HepG2 (cell line): Measurements from ENCODE around the gene GATD1. TPM values are rescaled to one million over a fixed set of nuclear protein-coding genes. Genes with fewer than 3 reads are reported as not detected.

Experiments
- ATF7-NPFF ChIP-seq: sonication (generic); formaldehyde crosslinking; IDR thresholded peaks from 2 replicates; pipeline ENCODE4 v1.8.1; 2023; ENCODE audit warnings: mild to moderate bottlenecking, low read depth, missing genetic modification reagents, moderate library complexity
- DBP ChIP-seq: sonication (generic); formaldehyde crosslinking; IDR thresholded peaks from 2 replicates; pipeline ENCODE4 v1.4.0; 2020; ENCODE audit warnings: missing genetic modification reagents; ENCODE audit errors: not compliant biosample characterization
- GLMP ChIP-seq: sonication (generic); formaldehyde crosslinking; IDR thresholded peaks from 2 replicates; pipeline ENCODE4 v1.9.0; 2021; ENCODE audit warnings: missing genetic modification reagents, mild to moderate bottlenecking, borderline replicate concordance
- GRHL1 ChIP-seq: sonication (generic); formaldehyde crosslinking; conservative IDR thresholded peaks from 2 replicates; pipeline ENCODE4 v1.8.0; 2022; ENCODE audit warnings: missing genetic modification reagents
- MAZ ChIP-seq, 2 experiments: sonication (generic) in 1 of 2; formaldehyde crosslinking in 1 of 2; IDR thresholded peaks; 2 replicates each; pipeline versions ENCODE4 v1.5.0 to v1.6.1; 2012 to 2020; ENCODE audit warnings: low read depth in 2 of 2, mild to moderate bottlenecking in 2 of 2, borderline replicate concordance in 1 of 2, improper control_type of control experiment in 1 of 2, low read length in 1 of 2, missing genetic modification reagents in 1 of 2, moderate library complexity in 1 of 2
- NCOA5 ChIP-seq: sonication (generic); formaldehyde crosslinking; IDR thresholded peaks from 2 replicates; pipeline ENCODE4 v1.4.0; 2020; ENCODE audit warnings: missing genetic modification reagents
- PHB2 ChIP-seq: fragments of 450-650 bp; IDR thresholded peaks from 2 replicates; pipeline ENCODE4 v1.6.1; 2018; ENCODE audit not compliant: partially characterized antibody
- PHF20 ChIP-seq: sonication (generic); formaldehyde crosslinking; IDR thresholded peaks from 2 replicates; pipeline ENCODE4 v1.5.0; 2020; ENCODE audit warnings: mild to moderate bottlenecking, missing genetic modification reagents
- PHF5A ChIP-seq: IDR thresholded peaks from one replicate; pipeline ENCODE4 v1.6.1; 2018; ENCODE audit warnings: low read depth, missing genetic modification reagents; ENCODE audit not compliant: unreplicated experiment
- SALL1 ChIP-seq: sonication (generic); formaldehyde crosslinking; IDR thresholded peaks from 2 replicates; pipeline ENCODE4 v1.8.0; 2022; ENCODE audit warnings: mild to moderate bottlenecking, missing genetic modification reagents
- SIX1 ChIP-seq: sonication (generic); formaldehyde crosslinking; IDR thresholded peaks from 2 replicates; pipeline ENCODE4 v1.4.0; 2020; ENCODE audit warnings: missing genetic modification reagents, borderline replicate concordance
- SRSF1 ChIP-seq: fragments of 200-400 bp; formaldehyde crosslinking; optimal IDR thresholded peaks from 2 replicates; pipeline ENCODE3; 2017; ENCODE audit warnings: mild to moderate bottlenecking, low read depth, low read length, moderate library complexity
- TFAP4 ChIP-seq: sonication (generic); IDR thresholded peaks from 2 replicates; pipeline ENCODE4 v1.6.1; 2016; ENCODE audit warnings: low read depth, borderline replicate concordance
- ZFP82 ChIP-seq: sonication (generic); formaldehyde crosslinking; IDR thresholded peaks from 2 replicates; pipeline ENCODE4 v1.5.1; 2020; ENCODE audit warnings: mild to moderate bottlenecking, missing genetic modification reagents, borderline replicate concordance
- ZNF383 ChIP-seq: sonication (generic); formaldehyde crosslinking; IDR thresholded peaks from 2 replicates; pipeline ENCODE4 v1.4.0; 2020; ENCODE audit warnings: missing genetic modification reagents, mild to moderate bottlenecking, borderline replicate concordance
- ZNF547 ChIP-seq: sonication (generic); formaldehyde crosslinking; IDR thresholded peaks from 2 replicates; pipeline ENCODE4 v1.5.1; 2020; ENCODE audit warnings: mild to moderate bottlenecking, missing genetic modification reagents
- ZNF639 ChIP-seq: conservative IDR thresholded peaks from 2 replicates; pipeline ENCODE4 v1.6.1; 2018; ENCODE audit warnings: missing genetic modification reagents
- polyA plus RNA-seq, 8 experiments: library from polyadenylated mRNA; depleted of rRNA in 3 of 8; stranded (reverse) in 7 of 8; unstranded in 1 of 8; fragments of >200 nt; fragmentation: Illumina TruSeq in 4 of 8; extraction: Trizol in 4 of 8; gene quantifications; 2 replicates each; pipeline versions ENCODE4 v1.2.1 to v1.2.3, GENCODE V29; 2011 to 2016; ENCODE audit warnings: low read depth in 4 of 8, missing spikeins in 1 of 8, mixed read lengths in 1 of 8; ENCODE audit not compliant: insufficient read depth in 1 of 8
- total RNA-seq, 5 experiments: library from RNA; depleted of rRNA; stranded (reverse); fragments of >200 nt; fragmentation: Illumina TruSeq; extraction: Trizol; gene quantifications; 2 replicates each; pipeline ENCODE4 v1.2.3, GENCODE V29; 2016; ENCODE audit warnings: low read depth in 1 of 5

Gene GATD1
- total and polyA plus RNA-seq, 2 of the 13 experiments (the other 11 are each of a cell fraction or from before 2014, with no cell fraction given), result 31.3 to 60.5 TPM

GRCh38 chr11:819943-820649, 42.8 kb upstream of the GATD1 start (continued):
- TF ChIP-seq GLMP (CRISPR knock-in tag), result no peak
- TF ChIP-seq ZNF639 (CRISPR knock-in tag), result no peak
- TF ChIP-seq PHF20, result no peak
- TF ChIP-seq SALL1 (CRISPR knock-in tag), result 0 out of 2 replicates have a peak, but pooled peaks have one; percentile 17
- TF ChIP-seq PHF5A (CRISPR knock-in tag), result no peak
- no peak for TF ChIP-seq MAZ (IDR thresholded peaks at IDR 0.05; ENCODE audit: borderline replicate concordance, low read depth, low read length)
- TF ChIP-seq MAZ (CRISPR knock-in tag; IDR thresholded peaks at IDR 0.05; ENCODE audit: low read depth), result no peak; the same call in 1 of the 2 replicates
- peak; percentile 40; the same call in 1 of the 2 replicates for TF ChIP-seq ZFP82 (CRISPR knock-in tag)
- TF ChIP-seq SIX1, result no peak
- TF ChIP-seq PHB2, result no peak
- TF ChIP-seq ZNF383, result no peak
- no peak for TF ChIP-seq TFAP4
- no peak for TF ChIP-seq SRSF1
- peak; percentile 27 for TF ChIP-seq ATF7-NPFF
- no peak for TF ChIP-seq GRHL1 (CRISPR knock-in tag)
- TF ChIP-seq DBP (CRISPR knock-in tag), result no peak
- no peak for TF ChIP-seq NCOA5 (CRISPR knock-in tag)
- no peak for TF ChIP-seq ZNF547 (CRISPR knock-in tag)
